ENCODE measurements around the gene NSDHL. TPM values are rescaled to one million over a fixed set of nuclear protein-coding genes. Genes with fewer than 3 reads are reported as not detected.
A peak's percentile ranks its signal among the peaks of the same experiment; 100 is the strongest.
"Not testable (repeated sequence)": the region's sequence is repeated elsewhere in the genome, so short reads cannot be mapped to it uniquely, and the experiment has no call there.

NSDHL gene
- 8.8 TPM for total RNA-seq

- H3K4me1 ChIP-seq, result peaks cover 0 to 3% of the 10 kb centered on the region in 2 donors
- peak; percentile 86 to 97 for DNase-seq (ENCODE audit: low spot score in 2 of 2)
- H3K9me3 ChIP-seq, result no peaks in the 10 kb centered on the region
- H3K4me3 ChIP-seq, result peak within 1 kb of the TSS; percentile 53 to 69
- H3K36me3 ChIP-seq, result peaks cover 0 to 8% of the 10 kb centered on the region in 2 donors
- TF ChIP-seq CTCF (IDR thresholded peaks at IDR 0.05), result no peak
- H3K27me3 ChIP-seq, result no peaks in the 10 kb centered on the region
- intact Hi-C loops (cut with DNase I), result loop anchor here (5.0 to 10.0 kb wide), 2 partner anchors 856 to 1433 kb away; partner anchors contain the start of genes GABRE and VMA21
- peak within 1 kb of the TSS; percentile 41 to 55 for H3K27ac ChIP-seq
Measured at GRCh38 chrX:152830312-152831305, at the start of gene NSDHL, which contains the start of gene CETN2. NSDHL (plus strand) TSS chrX:152831063; CDS start chrX:152846325, 15,262 bp downstream. CETN2 (minus strand) TSS chrX:152830757; CDS start chrX:152830710, 47 bp downstream.

- H3K27me3 ChIP-seq; H3K4me1 ChIP-seq; H3K9me3 ChIP-seq; H3K4me3 ChIP-seq; H3K27ac ChIP-seq; intact Hi-C loops (cut with DNase I); H3K36me3 ChIP-seq; DNase-seq (ENCODE audit: low spot score in 2 of 2): not testable (repeated sequence)
Measured at GRCh38 chrX:152787062-152787461, 43.8 kb upstream of the NSDHL start.

- Histone ChIP-seq H3K9me3 (no peaks in the 10 kb centered on the region), H3K27ac (no peak overlapping the region), H3K27me3 (no peaks in the 10 kb centered on the region), H3K4me1 (no peaks in the 10 kb centered on the region), H3K36me3 (no peaks in the 10 kb centered on the region), H3K4me3 (no peak overlapping the region)
- no peak for TF ChIP-seq CTCF (IDR thresholded peaks at IDR 0.05)
- no peak for DNase-seq (ENCODE audit: low spot score in 2 of 2)
- intact Hi-C loops (cut with DNase I), result no loop called here
Measured at GRCh38 chrX:152798945-152799344, 31.9 kb upstream of the NSDHL start.

- no peak overlapping the region for H3K4me3 ChIP-seq
- TF ChIP-seq CTCF (IDR thresholded peaks at IDR 0.05), result no peak
- DNase-seq (ENCODE audit: low spot score in 2 of 2), result no peak
- intact Hi-C loops (cut with DNase I), result no loop called here
- H3K36me3 ChIP-seq, result no peaks in the 10 kb centered on the region
- H3K27ac ChIP-seq, result no peak overlapping the region
- no peaks in the 10 kb centered on the region for H3K27me3 ChIP-seq
- no peaks in the 10 kb centered on the region for H3K9me3 ChIP-seq
- H3K4me1 ChIP-seq, result no peaks in the 10 kb centered on the region
Measured at GRCh38 chrX:152806035-152806434, 24.8 kb upstream of the NSDHL start.

GRCh38 chrX:152810403-152810802, 20.5 kb upstream of the NSDHL start:
- Histone ChIP-seq H3K27me3 (no peaks in the 10 kb centered on the region), H3K27ac (no peak overlapping the region), H3K4me1 (no peaks in the 10 kb centered on the region), H3K36me3 (no peaks in the 10 kb centered on the region), H3K4me3 (no peak overlapping the region), H3K9me3 (no peaks in the 10 kb centered on the region)
- DNase-seq (ENCODE audit: low spot score in 2 of 2), result no peak
- no peak for TF ChIP-seq CTCF (IDR thresholded peaks at IDR 0.05)
- intact Hi-C loops (cut with DNase I), result no loop called here

- intact Hi-C loops (cut with DNase I), result no loop called here
- H3K27me3 ChIP-seq, result no peaks in the 10 kb centered on the region
- DNase-seq (ENCODE audit: low spot score in 2 of 2), result no peak
- no peaks in the 10 kb centered on the region for H3K4me1 ChIP-seq
- TF ChIP-seq CTCF (IDR thresholded peaks at IDR 0.05), result no peak
- H3K4me3 ChIP-seq, result no peak overlapping the region
- H3K36me3 ChIP-seq, result no peaks in the 10 kb centered on the region
- H3K9me3 ChIP-seq, result no peaks in the 10 kb centered on the region
- no peak overlapping the region for H3K27ac ChIP-seq
Measured at GRCh38 chrX:152813206-152813605, 17.7 kb upstream of the NSDHL start.
